Mesodermal cell (in vitro differentiated cells): ENCODE data around the gene MTRR.

Experiments
- H3K27ac ChIP-seq: 2 replicates; pipeline ENCODE4 v1.7.0; 2013; ENCODE audit warnings: mild to moderate bottlenecking, low read depth, low read length, moderate library complexity; ENCODE audit not compliant: severe bottlenecking
- H3K36me3 ChIP-seq: 2 replicates; pipeline ENCODE4 v1.7.1; 2013; ENCODE audit warnings: mild to moderate bottlenecking, low read length, moderate library complexity; ENCODE audit not compliant: control insufficient read depth, insufficient read depth
- H3K4me1 ChIP-seq: one replicate; pipeline ENCODE4 v1.7.1; 2013; ENCODE audit warnings: mild to moderate bottlenecking, low read length; ENCODE audit not compliant: insufficient read depth, control insufficient read depth, poor library complexity, severe bottlenecking
- H3K4me3 ChIP-seq: 2 replicates; pipeline ENCODE4 v1.7.0; 2013; ENCODE audit warnings: low read length, control low read depth, mild to moderate bottlenecking; ENCODE audit not compliant: insufficient read depth, poor library complexity, severe bottlenecking; ENCODE audit errors: extremely low read depth
- H3K9me3 ChIP-seq: 2 replicates; pipeline ENCODE4 v1.7.1; 2013; ENCODE audit warnings: mild to moderate bottlenecking, low read length, moderate library complexity; ENCODE audit not compliant: control insufficient read depth
- WGBS, 2 experiments: methylation state at CpG; one replicate each; pipeline ENCODE4 v1.1.5; 2013; ENCODE audit warnings: missing lambda C conversion rate in 2 of 2; ENCODE audit not compliant: insufficient coverage in 2 of 2; 5-methylcytosine and 5-hydroxymethylcytosine counted together

MTRR gene

DNA sequence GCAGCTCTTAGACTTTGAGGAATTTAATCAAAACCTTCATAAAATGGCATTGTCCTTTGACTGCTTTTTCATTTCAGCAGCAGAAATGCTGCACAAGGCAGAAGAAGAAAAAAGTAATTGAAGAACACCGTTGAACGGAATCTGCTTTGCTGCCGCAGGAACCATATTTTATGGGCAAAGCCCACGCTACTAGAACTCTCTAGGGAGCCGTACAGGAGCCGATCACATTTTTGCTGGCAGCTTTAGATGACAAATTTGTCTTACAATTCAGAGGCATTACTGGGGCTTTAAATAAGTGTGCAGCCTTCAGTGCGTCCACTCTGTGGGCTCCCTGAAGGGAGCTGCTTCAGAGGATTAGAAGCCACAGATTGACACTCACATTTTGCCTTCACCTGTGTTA lies 23.4 kb upstream of the MTRR start:
- Histone ChIP-seq H3K27ac (no peak overlapping the region), H3K9me3 (no peaks in the 10 kb centered on the region), H3K4me1 (no peaks in the 10 kb centered on the region), H3K36me3 (no peaks in the 10 kb centered on the region), H3K4me3 (no peak overlapping the region)
- 89 to 96% methylated on average over 7 of the region's 7 CpGs for WGBS, 2 experiments

DNA sequence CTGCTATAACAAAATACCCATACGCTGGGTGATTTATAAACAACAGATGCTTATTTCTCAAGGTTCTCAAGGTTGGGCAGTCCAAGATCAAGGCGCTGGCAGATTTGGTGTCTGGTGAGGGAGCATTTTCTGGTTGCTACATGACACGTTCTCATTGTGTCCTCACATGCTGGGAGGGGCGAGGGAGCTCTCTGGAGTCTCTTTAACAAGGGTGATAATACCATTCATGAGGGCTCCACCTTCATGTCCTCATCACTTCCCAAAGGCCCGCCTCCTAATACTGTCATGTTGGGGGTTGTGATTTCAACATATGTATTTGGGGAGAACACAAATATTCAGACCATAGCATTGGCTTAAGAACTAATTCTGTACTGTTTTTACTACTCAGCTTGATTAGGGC lies 22.6 kb upstream of the MTRR start:
- Histone ChIP-seq H3K4me1 (peaks cover 2% of the 10 kb centered on the region), H3K9me3 (no peaks in the 10 kb centered on the region), H3K36me3 (no peaks in the 10 kb centered on the region), H3K27ac (no peak overlapping the region), H3K4me3 (no peak overlapping the region)
- WGBS, 2 experiments: 90% methylated on average over 2 of the region's 5 CpGs; no CpG with 5 or more reads in 1 of the 2 experiments

GRCh38 chr5:7848296-7848695 lies 20.7 kb upstream of the MTRR start:
- no peak overlapping the region for H3K4me3 ChIP-seq
- peaks cover 2% of the 10 kb centered on the region for H3K4me1 ChIP-seq
- WGBS, 2 experiments: 95 to 100% methylated on average over 2 of the region's 2 CpGs
- no peaks in the 10 kb centered on the region for H3K36me3 ChIP-seq
- H3K9me3 ChIP-seq: no peaks in the 10 kb centered on the region
- no peak overlapping the region for H3K27ac ChIP-seq

DNA sequence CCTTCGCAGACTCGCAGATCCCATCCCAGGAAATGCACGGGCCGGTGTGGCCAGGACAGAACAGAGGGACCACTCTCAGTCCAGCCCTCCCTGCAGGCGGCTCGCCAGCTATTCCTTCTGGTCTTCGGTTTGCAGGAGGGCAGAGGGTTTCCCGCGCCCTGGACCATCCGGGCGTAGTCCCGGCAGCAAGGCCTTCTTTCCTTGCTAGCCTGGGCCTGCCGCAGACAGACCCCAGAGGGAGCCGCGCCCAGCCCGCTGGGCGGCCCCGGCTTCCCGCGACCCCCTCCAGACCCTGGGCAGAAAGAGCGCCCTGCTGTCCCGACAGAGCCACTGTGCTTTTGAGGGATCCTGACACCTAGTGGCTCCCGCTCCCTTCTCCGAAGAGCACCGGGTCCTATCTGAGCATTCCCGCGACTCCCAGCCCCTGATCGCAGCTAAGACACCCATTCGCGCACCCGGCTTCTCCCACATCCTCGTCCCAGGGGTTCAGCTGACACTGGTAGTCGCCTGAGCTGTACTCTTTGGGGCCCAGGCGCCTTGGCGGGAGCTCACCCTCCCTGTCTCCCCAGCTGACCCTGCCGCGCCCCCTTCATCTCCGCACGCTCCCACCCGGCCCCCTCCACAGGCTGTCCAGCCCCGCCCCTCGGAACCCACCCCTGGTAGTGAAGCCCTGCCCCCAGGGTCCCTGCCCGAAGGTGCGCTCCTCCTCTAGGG lies 19.1 kb upstream of the MTRR start:
- Histone ChIP-seq H3K9me3 (no peaks in the 10 kb centered on the region), H3K4me1 (peaks cover 2% of the 10 kb centered on the region), H3K27ac (no peak overlapping the region), H3K36me3 (no peaks in the 10 kb centered on the region), H3K4me3 (peak overlapping the region; percentile 47)
- 1 to 3% methylated on average over 34 to 41 of the region's 44 CpGs for WGBS, 2 experiments

GRCh38 chr5:7850395-7851239 lies 18.3 kb upstream of the MTRR start, which contains the start of gene CFAP90:
TSS of gene CFAP90 (minus strand) at chr5:7851133. CDS start at chr5:7851021, 112 bp downstream.
- Histone ChIP-seq H3K36me3 (no peaks in the 10 kb centered on the region), H3K4me3 (peak within 1 kb of the TSS; percentile 47), H3K9me3 (no peaks in the 10 kb centered on the region), H3K27ac (peak within 1 kb of the TSS; percentile 84), H3K4me1 (peaks cover 2% of the 10 kb centered on the region)
- WGBS, 2 experiments: 1% methylated on average over 42 to 47 of the region's 76 CpGs

GRCh38 chr5:7851240-7851592 lies 17.7 kb upstream of the MTRR start:
- Histone ChIP-seq H3K36me3 (no peaks in the 10 kb centered on the region), H3K4me1 (peaks cover 2% of the 10 kb centered on the region), H3K9me3 (no peaks in the 10 kb centered on the region), H3K27ac (peak overlapping the region; percentile 84), H3K4me3 (peak overlapping the region; percentile 47)
- 58 to 86% methylated on average over 8 to 15 of the region's 16 CpGs for WGBS, 2 experiments

DNA sequence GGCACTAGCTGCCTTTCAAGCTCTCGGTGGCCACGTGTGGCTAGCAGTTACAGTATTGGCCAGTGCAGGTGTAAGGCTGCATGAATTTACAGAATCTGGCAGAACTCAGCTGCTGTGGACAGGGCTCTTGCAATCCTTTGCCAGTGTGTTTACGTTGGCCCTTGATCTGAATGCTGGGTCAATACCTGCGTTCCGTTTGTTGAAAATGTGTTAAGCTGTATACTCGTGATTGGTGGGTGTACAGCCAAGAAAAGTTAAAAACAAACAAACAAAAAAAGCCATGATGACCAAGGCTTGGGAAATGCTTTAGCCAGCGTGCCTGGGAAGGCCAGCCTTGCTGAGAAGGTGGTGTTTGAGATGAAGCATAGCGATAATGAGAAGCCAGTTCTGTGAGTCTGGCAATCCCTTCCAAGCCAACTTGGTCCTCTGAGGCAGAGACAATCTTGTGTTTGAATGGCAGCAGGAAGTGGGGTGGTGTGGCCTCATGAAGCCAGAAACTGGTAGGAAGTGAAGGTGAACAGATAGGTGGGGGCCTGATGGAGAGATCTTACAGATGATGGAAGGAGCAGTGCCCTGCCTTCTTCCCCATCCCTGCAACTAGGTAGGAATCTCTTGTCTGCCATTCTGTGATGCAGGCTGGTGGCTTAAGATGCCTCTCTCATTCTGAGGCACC lies 17.2 kb upstream of the MTRR start:
- H3K27ac ChIP-seq: no peak overlapping the region
- 91 to 96% methylated on average over 3 to 5 of the region's 8 CpGs for WGBS, 2 experiments
- peak overlapping the region; percentile 47 for H3K4me3 ChIP-seq
- no peaks in the 10 kb centered on the region for H3K36me3 ChIP-seq
- H3K9me3 ChIP-seq: no peaks in the 10 kb centered on the region
- peaks cover 2% of the 10 kb centered on the region for H3K4me1 ChIP-seq

GRCh38 chr5:7852542-7852941 lies 16.4 kb upstream of the MTRR start:
- no peak overlapping the region for H3K4me3 ChIP-seq
- H3K36me3 ChIP-seq: no peaks in the 10 kb centered on the region
- WGBS, 2 experiments: no CpG with 5 or more reads among the region's 1 CpG
- H3K27ac ChIP-seq: no peak overlapping the region
- H3K9me3 ChIP-seq: no peaks in the 10 kb centered on the region
- H3K4me1 ChIP-seq: peaks cover 2% of the 10 kb centered on the region

DNA sequence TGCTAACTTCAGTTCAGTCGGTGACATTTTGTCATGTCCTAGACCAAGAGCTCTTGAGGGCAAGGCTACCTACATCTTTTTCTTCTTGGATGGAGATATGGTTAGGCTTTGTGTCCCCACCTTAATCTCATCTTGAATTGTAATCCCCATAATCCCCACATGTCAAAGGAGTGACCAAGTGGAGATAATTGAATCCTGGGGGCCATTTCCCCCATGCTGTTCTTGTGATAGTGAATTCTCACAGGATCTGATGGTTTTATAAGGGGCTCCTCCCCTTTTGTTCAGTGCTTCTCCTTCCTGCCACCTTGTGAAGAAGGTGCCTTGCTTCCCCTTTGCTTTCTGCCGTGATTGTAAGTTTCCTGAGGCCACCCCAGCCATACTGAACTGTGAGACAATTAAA lies 16.0 kb upstream of the MTRR start:
- Histone ChIP-seq H3K27ac (no peak overlapping the region), H3K36me3 (no peaks in the 10 kb centered on the region), H3K9me3 (no peaks in the 10 kb centered on the region), H3K4me3 (no peak overlapping the region), H3K4me1 (peaks cover 2% of the 10 kb centered on the region)
- WGBS, 2 experiments: 43 to 89% methylated on average over 1 of the region's 2 CpGs

- peaks cover 9% of the 10 kb centered on the region for H3K4me1 ChIP-seq
- WGBS, 2 experiments: 67 to 83% methylated on average over 1 to 2 of the region's 3 CpGs
- no peaks in the 10 kb centered on the region for H3K9me3 ChIP-seq
- peaks cover 10% of the 10 kb centered on the region for H3K36me3 ChIP-seq
- H3K4me3 ChIP-seq: no peak overlapping the region
- H3K27ac ChIP-seq: no peak overlapping the region
Measured at GRCh38 chr5:7855611-7856010, 13.3 kb upstream of the MTRR start.
